Osteoblast (primary cell): ENCODE measurements around the gene MYB. TPM values are rescaled to one million over a fixed set of nuclear protein-coding genes. Genes with fewer than 3 reads are reported as not detected.
A peak's percentile ranks its signal among the peaks of the same experiment; 100 is the strongest.
"Not testable (repeated sequence)": the region's sequence is repeated elsewhere in the genome, so short reads cannot be mapped to it uniquely, and the experiment has no call there.

Experiments used
- DNase-seq: peaks from one replicate; pipeline ENCODE4 v3.0.0; 2011; ENCODE audit warnings: low spot score, mixed read lengths; ENCODE audit not compliant: insufficient read length; ENCODE audit errors: missing footprints
- H2AFZ ChIP-seq: 2 replicates; pipeline ENCODE4 v1.6.0; 2011; ENCODE audit warnings: mild to moderate bottlenecking, low read length
- H3K27ac ChIP-seq: 2 replicates; pipeline ENCODE4 v1.5.1; 2011; ENCODE audit warnings: mild to moderate bottlenecking, low read depth, low read length, moderate library complexity
- H3K27me3 ChIP-seq: 2 replicates; pipeline ENCODE4 v1.6.0; 2012; ENCODE audit warnings: mild to moderate bottlenecking, control low read depth, inconsistent platforms, low read length, moderate library complexity; ENCODE audit not compliant: insufficient read depth
- H3K36me3 ChIP-seq: 2 replicates; pipeline ENCODE4 v1.5.1; 2011; ENCODE audit warnings: mild to moderate bottlenecking, low read length, control low read depth, moderate library complexity; ENCODE audit not compliant: insufficient read depth
- H3K4me1 ChIP-seq: 2 replicates; pipeline ENCODE4 v1.5.1; 2011; ENCODE audit warnings: mild to moderate bottlenecking, low read length, control low read depth, moderate library complexity; ENCODE audit not compliant: insufficient read depth
- H3K4me2 ChIP-seq: 2 replicates; pipeline ENCODE4 v1.6.0; 2011; ENCODE audit warnings: mild to moderate bottlenecking, low read length; ENCODE audit not compliant: insufficient read depth
- H3K4me3 ChIP-seq: fragments of 200-600 bp; sonication (generic); 3 replicates; pipeline ENCODE4 v1.5.1; 2012; ENCODE audit warnings: mild to moderate bottlenecking, low read length, inconsistent platforms; ENCODE audit not compliant: insufficient read depth
- H3K79me2 ChIP-seq: 2 replicates; pipeline ENCODE4 v1.6.0; 2012; ENCODE audit warnings: mild to moderate bottlenecking, low read length, control low read depth, inconsistent platforms; ENCODE audit not compliant: insufficient read depth
- H3K9me3 ChIP-seq: 2 replicates; pipeline ENCODE4 v1.5.1; 2011; ENCODE audit warnings: low read depth, low read length, control low read depth
- H4K20me1 ChIP-seq: 2 replicates; pipeline ENCODE4 v1.6.0; 2012; ENCODE audit warnings: mild to moderate bottlenecking, low read length, control low read depth; ENCODE audit not compliant: insufficient read depth
- CTCF ChIP-seq: IDR thresholded peaks from 2 replicates; pipeline ENCODE4 v1.5.1; 2011; ENCODE audit warnings: mild to moderate bottlenecking, low read depth, low read length, moderate library complexity; ENCODE audit errors: extremely low read depth
- total RNA-seq: library from RNA; depleted of rRNA; stranded (reverse); fragments of >200 nt; gene quantifications from 2 replicates; pipeline ENCODE4 v1.2.3, GENCODE V29; 2012

Gene MYB
- total RNA-seq, 1 donor, result 0.36 TPM

- H3K27ac ChIP-seq, result no peak overlapping the region
- no peaks in the 10 kb centered on the region for H4K20me1 ChIP-seq
- H3K4me3 ChIP-seq, result no peak overlapping the region
- peaks cover 2% of the 10 kb centered on the region for H3K4me1 ChIP-seq
- H3K9me3 ChIP-seq, result no peaks in the 10 kb centered on the region
- no peak overlapping the region for H3K4me2 ChIP-seq
- TF ChIP-seq CTCF, result no peak
- DNase-seq, result no peak
- no peaks in the 10 kb centered on the region for H3K79me2 ChIP-seq
- no peak overlapping the region for H2AFZ ChIP-seq
- no peaks in the 10 kb centered on the region for H3K36me3 ChIP-seq
- H3K27me3 ChIP-seq, result no peaks in the 10 kb centered on the region
Measured at GRCh38 chr6:135159531-135159930, 21.6 kb upstream of the MYB start.

- H3K79me2 ChIP-seq, result no peaks in the 10 kb centered on the region
- H3K4me3 ChIP-seq, result no peak overlapping the region
- no peaks in the 10 kb centered on the region for H3K36me3 ChIP-seq
- no peak overlapping the region for H3K27ac ChIP-seq
- DNase-seq, result peak; percentile 27
- H2AFZ ChIP-seq, result no peak overlapping the region
- H3K27me3 ChIP-seq, result no peaks in the 10 kb centered on the region
- H3K4me2 ChIP-seq, result no peak overlapping the region
- no peaks in the 10 kb centered on the region for H4K20me1 ChIP-seq
- H3K9me3 ChIP-seq, result no peaks in the 10 kb centered on the region
- TF ChIP-seq CTCF, result no peak
- H3K4me1 ChIP-seq, result peaks cover 2% of the 10 kb centered on the region
Measured at GRCh38 chr6:135161411-135162395, 19.4 kb upstream of the MYB start.

- no peak overlapping the region for H3K4me2 ChIP-seq
- no peak overlapping the region for H3K4me3 ChIP-seq
- TF ChIP-seq CTCF, result peak; percentile 72
- H2AFZ ChIP-seq, result no peak overlapping the region
- H3K4me1 ChIP-seq, result peaks cover 2% of the 10 kb centered on the region
- no peaks in the 10 kb centered on the region for H3K79me2 ChIP-seq
- no peaks in the 10 kb centered on the region for H3K27me3 ChIP-seq
- H3K27ac ChIP-seq, result no peak overlapping the region
- no peaks in the 10 kb centered on the region for H3K9me3 ChIP-seq
- H4K20me1 ChIP-seq, result no peaks in the 10 kb centered on the region
- DNase-seq, result no peak
- no peaks in the 10 kb centered on the region for H3K36me3 ChIP-seq
Measured at GRCh38 chr6:135162678-135163439, 18.2 kb upstream of the MYB start.

- Histone ChIP-seq H4K20me1 (no peaks in the 10 kb centered on the region), H3K4me1 (peaks cover 2% of the 10 kb centered on the region), H3K36me3 (no peaks in the 10 kb centered on the region), H3K79me2 (no peaks in the 10 kb centered on the region), H3K9me3 (no peaks in the 10 kb centered on the region), H3K4me3 (no peak overlapping the region), H3K27ac (no peak overlapping the region), H2AFZ (no peak overlapping the region), H3K27me3 (no peaks in the 10 kb centered on the region), H3K4me2 (no peak overlapping the region)
- DNase-seq, result no peak
- TF ChIP-seq CTCF, result no peak
Measured at GRCh38 chr6:135163440-135163738, 17.7 kb upstream of the MYB start.

GRCh38 chr6:135164387-135164786 lies 16.7 kb upstream of the MYB start:
- not testable (repeated sequence) for H2AFZ ChIP-seq, H3K27me3 ChIP-seq, H3K4me2 ChIP-seq, H3K4me3 ChIP-seq, H3K79me2 ChIP-seq, H3K36me3 ChIP-seq, H3K9me3 ChIP-seq, H3K27ac ChIP-seq, H3K4me1 ChIP-seq, DNase-seq, H4K20me1 ChIP-seq
